Neural cell (in vitro differentiated cells): Measurements from ENCODE around the gene TPGS1.

Experiments
- EP300 ChIP-seq: fragments of 450-650 bp; conservative IDR thresholded peaks from 2 replicates; pipeline ENCODE4 v1.6.1; 2014; ENCODE audit warnings: antibody characterized with exemption, mild to moderate bottlenecking, moderate library complexity; ENCODE audit not compliant: poor library complexity, severe bottlenecking
- TF ChIP-seq, protein P1 (sequence below): fragments of 450-650 bp; IDR thresholded peaks from 2 replicates; pipeline ENCODE4 v1.5.1; 2014; ENCODE audit warnings: antibody characterized with exemption, mild to moderate bottlenecking, moderate library complexity; ENCODE audit not compliant: poor library complexity, severe bottlenecking

DNA sequence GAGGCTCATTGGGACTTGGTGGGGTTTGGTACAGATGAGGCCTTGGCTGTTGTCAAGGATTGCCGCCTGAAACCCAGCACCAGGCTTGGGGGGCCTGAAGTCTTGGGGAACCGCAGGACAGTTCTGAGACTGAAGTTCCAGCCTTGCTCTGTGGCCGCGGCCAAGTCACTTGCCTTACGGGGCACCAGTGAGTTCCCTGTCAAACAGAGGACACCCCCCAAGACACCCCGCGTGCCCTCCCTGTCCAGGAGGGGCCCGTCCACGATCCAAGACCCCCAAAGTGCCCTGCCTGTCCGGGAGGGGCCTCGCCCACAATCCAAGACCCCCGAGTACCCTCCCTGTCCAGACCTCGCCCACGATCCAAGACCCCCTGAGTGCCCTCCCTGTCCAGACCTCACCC, 26.8 kb downstream of the TPGS1 start:
- TF ChIP-seq, protein P1, sequence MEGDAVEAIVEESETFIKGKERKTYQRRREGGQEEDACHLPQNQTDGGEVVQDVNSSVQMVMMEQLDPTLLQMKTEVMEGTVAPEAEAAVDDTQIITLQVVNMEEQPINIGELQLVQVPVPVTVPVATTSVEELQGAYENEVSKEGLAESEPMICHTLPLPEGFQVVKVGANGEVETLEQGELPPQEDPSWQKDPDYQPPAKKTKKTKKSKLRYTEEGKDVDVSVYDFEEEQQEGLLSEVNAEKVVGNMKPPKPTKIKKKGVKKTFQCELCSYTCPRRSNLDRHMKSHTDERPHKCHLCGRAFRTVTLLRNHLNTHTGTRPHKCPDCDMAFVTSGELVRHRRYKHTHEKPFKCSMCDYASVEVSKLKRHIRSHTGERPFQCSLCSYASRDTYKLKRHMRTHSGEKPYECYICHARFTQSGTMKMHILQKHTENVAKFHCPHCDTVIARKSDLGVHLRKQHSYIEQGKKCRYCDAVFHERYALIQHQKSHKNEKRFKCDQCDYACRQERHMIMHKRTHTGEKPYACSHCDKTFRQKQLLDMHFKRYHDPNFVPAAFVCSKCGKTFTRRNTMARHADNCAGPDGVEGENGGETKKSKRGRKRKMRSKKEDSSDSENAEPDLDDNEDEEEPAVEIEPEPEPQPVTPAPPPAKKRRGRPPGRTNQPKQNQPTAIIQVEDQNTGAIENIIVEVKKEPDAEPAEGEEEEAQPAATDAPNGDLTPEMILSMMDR = no peak
- TF ChIP-seq EP300 = no peak
